Measurements from ENCODE around the gene DCD. TPM values are rescaled to one million over a fixed set of nuclear protein-coding genes. Genes with fewer than 3 reads are reported as not detected.
A peak's percentile ranks its signal among the peaks of the same experiment; 100 is the strongest.

DCD gene
- total RNA-seq, 6 donors from 2014 or later = not detected

DNA sequence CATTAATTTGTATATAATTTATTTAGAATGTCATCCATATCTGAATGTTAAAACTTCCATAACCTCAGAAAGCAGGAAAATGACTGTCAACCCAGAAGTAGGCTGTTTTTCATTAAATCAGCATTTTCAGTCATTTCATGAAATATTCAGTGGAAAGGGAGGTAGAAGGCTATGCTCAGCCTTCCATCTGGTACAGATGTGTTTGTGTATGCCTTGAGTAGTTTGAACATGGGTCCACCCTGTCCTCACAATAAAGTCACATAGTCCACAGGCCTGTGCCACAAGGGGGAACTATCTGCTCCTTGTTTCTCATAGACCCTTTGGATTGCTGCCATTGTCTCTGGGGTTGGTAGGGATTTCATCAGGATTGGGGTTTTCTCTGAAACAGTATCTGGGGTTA is 22.6 kb downstream of the DCD start:
- Histone ChIP-seq H3K27ac (no peak overlapping the region), H3K27me3 (no peaks in the 10 kb centered on the region), H3K36me3 (no peaks in the 10 kb centered on the region), H3K4me1 (no peaks in the 10 kb centered on the region), H3K9me3 (peaks cover 0 to 11% (median 4%) of the 10 kb centered on the region in 4 donors), H3K4me3 (no peak overlapping the region)
- TF ChIP-seq POLR2A (IDR thresholded peaks at IDR 0.05) = no peak
- no peak for TF ChIP-seq POLR2AphosphoS5 (IDR thresholded peaks at IDR 0.05)
- TF ChIP-seq CTCF (IDR thresholded peaks at IDR 0.05) = no peak
- DNase-seq = no peak
- no peak for ATAC-seq (ENCODE audit: low FRiP score in 2 of 2)

- no peak for TF ChIP-seq CTCF (IDR thresholded peaks at IDR 0.05)
- TF ChIP-seq POLR2A (IDR thresholded peaks at IDR 0.05) = no peak
- no peak for TF ChIP-seq EP300 (IDR thresholded peaks at IDR 0.05)
- no peak for TF ChIP-seq POLR2AphosphoS5 (IDR thresholded peaks at IDR 0.05)
- H3K27ac ChIP-seq = no peak overlapping the region
- no peaks in the 10 kb centered on the region for H3K27me3 ChIP-seq
- H3K36me3 ChIP-seq = no peaks in the 10 kb centered on the region
- no peak overlapping the region for H3K4me3 ChIP-seq
- no peaks in the 10 kb centered on the region for H3K4me1 ChIP-seq
- H3K9me3 ChIP-seq = peaks cover 0 to 11% (median 4%) of the 10 kb centered on the region in 4 donors
- 31 to 44% methylated on average over 5 of the region's 5 CpGs for WGBS, 2 donors
- DNase-seq = no peak
- no peak for ATAC-seq (ENCODE audit: low FRiP score in 2 of 2)
These were observed 23.6 kb downstream of the DCD start for GRCh38 chr12:54624315-54625279.

DNA sequence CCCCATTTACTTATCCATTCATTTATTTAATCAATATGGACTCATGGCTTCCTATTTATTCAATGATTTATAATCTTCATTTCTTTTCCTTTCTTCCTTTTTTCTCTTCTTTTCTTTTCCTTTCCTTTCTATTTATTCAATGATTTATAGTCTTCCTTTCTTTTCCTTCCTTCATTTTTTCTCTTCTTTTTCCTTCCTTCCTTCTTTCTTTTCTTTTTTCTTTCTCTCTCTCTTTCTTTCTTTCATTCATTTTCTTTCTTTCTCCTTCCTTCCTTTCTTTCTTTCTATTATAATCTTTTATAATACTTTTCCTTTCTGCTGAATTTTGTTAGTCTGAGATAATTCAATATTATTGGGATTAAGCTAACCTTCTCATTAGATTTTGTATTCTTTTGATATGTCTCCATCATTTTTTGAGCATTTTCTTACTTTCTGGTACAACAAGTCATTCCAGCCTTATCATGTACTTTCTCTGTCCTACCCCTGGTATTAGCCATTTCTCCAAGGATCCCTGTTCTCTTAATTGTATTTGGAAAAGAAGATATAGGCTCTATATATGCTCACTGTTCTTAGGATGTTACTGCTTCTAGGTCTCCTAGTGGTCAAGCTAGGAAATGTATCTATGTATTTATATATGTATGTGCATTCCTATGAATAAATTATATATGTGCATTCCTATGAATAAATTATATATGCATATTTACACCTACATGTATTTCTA is 25.5 kb downstream of the DCD start:
- Histone ChIP-seq H3K4me3 (no peak overlapping the region), H3K27ac (no peak overlapping the region), H3K9me3 (peaks cover 0 to 6% (median 4%) of the 10 kb centered on the region in 4 donors), H3K27me3 (no peaks in the 10 kb centered on the region), H3K36me3 (no peaks in the 10 kb centered on the region), H3K4me1 (no peaks in the 10 kb centered on the region)
- TF ChIP-seq CTCF (IDR thresholded peaks at IDR 0.05) (peak in 1 of 6 experiments; percentile 17), POLR2AphosphoS5 (IDR thresholded peaks at IDR 0.05) (no peak)
- no peak for DNase-seq
- no peak for ATAC-seq (ENCODE audit: low FRiP score in 2 of 2)

GRCh38 chr12:54616933-54617680 is 31.1 kb downstream of the DCD start:
- H3K4me1 ChIP-seq = no peaks in the 10 kb centered on the region
- no peak for TF ChIP-seq POLR2A (IDR thresholded peaks at IDR 0.05)
- no peak for TF ChIP-seq EP300 (IDR thresholded peaks at IDR 0.05)
- no peak for TF ChIP-seq POLR2AphosphoS5 (IDR thresholded peaks at IDR 0.05)
- no peak for TF ChIP-seq CTCF (IDR thresholded peaks at IDR 0.05)
- WGBS, 2 donors = 28 to 52% methylated on average over 6 of the region's 6 CpGs
- ATAC-seq (ENCODE audit: low FRiP score in 2 of 2) (no peak), DNase-seq (no peak)
- no peak overlapping the region for H3K27ac ChIP-seq
- no peaks in the 10 kb centered on the region for H3K27me3 ChIP-seq
- no peaks in the 10 kb centered on the region for H3K36me3 ChIP-seq
- H3K9me3 ChIP-seq = no peaks in the 10 kb centered on the region
- H3K4me3 ChIP-seq = no peak overlapping the region

All from upper lobe of left lung (tissue), 6 donors.